RWPE2 (cell line): ENCODE data around the gene GDF2.

Source experiments
- ATAC-seq: fragments of 200-7000 bp; cut with Tn5 transposase; 3 replicates; pipeline ENCODE4 v1.9.1; 2021; ENCODE audit warnings: low read depth
- DNase-seq: peaks from one replicate; pipeline ENCODE4 v3.0.0-alpha.2; 2020; ENCODE audit warnings: low spot score
- H3K27ac ChIP-seq: fragments of 450-650 bp; 2 replicates; pipeline ENCODE4 v1.5.1; 2017; ENCODE audit warnings: mild to moderate bottlenecking; ENCODE audit not compliant: poor library complexity, severe bottlenecking
- H3K27me3 ChIP-seq: fragments of 250-450 bp; sonication (Bioruptor Pico); 2 replicates; pipeline ENCODE4 v1.5.1; 2021; ENCODE audit warnings: mild to moderate bottlenecking, moderate library complexity; ENCODE audit not compliant: insufficient read depth, poor library complexity, severe bottlenecking
- H3K36me3 ChIP-seq: fragments of 250-450 bp; sonication (Bioruptor Pico); 2 replicates; pipeline ENCODE4 v1.5.1; 2020; ENCODE audit warnings: low read depth, mild to moderate bottlenecking, moderate library complexity
- H3K4me1 ChIP-seq: fragments of 250-450 bp; sonication (Bioruptor Pico); 2 replicates; pipeline ENCODE4 v1.5.1; 2021; ENCODE audit warnings: mild to moderate bottlenecking, moderate library complexity; ENCODE audit not compliant: insufficient read depth, poor library complexity, severe bottlenecking
- H3K4me3 ChIP-seq: fragments of 250-450 bp; sonication (Bioruptor Pico); 2 replicates; pipeline ENCODE4 v1.5.1; 2021; ENCODE audit warnings: mild to moderate bottlenecking, moderate library complexity; ENCODE audit not compliant: severe bottlenecking
- H3K9me3 ChIP-seq: fragments of 250-450 bp; sonication (Bioruptor Pico); 2 replicates; pipeline ENCODE4 v1.5.1; 2021; ENCODE audit warnings: mild to moderate bottlenecking, moderate library complexity; ENCODE audit not compliant: severe bottlenecking
- TF ChIP-seq, protein P1 (sequence below): fragments of 450-650 bp; IDR thresholded peaks from one replicate; pipeline ENCODE4 v1.5.1; 2017; ENCODE audit warnings: mild to moderate bottlenecking, moderate library complexity; ENCODE audit not compliant: poor library complexity, severe bottlenecking

GDF2 gene

DNA sequence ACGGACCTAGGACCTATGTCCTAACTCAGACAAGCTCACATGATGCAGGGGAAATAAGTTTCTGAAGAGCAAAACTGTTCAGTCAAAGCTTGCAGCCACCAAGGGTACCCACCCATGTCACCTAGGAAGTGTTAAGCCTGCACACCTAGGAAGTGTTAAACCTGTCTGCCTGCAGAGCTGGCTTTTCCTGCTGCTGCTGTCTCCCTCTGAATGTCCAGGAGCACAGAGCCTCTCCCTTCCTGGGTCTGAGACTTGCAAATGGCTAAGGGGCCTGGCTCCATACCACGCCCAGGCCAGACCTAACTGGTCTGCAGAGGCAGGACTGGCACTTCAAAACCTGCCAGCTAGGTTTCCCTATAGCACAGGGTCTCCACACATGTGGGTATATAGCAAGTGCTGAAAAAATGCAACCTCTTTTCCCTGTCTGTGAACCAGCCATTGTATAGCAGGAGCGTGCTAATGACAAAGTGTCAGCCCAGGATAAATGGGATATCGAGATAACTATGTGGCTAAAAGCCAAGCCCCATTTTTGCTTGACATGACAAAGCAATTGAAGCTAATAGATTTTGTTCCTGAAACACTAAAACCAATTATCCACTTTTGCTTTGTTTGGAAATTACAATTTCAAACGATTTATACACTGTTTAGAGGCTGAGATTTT is 1.5 kb downstream of the GDF2 start:
- H3K27ac ChIP-seq: no peak overlapping the region
- H3K4me1 ChIP-seq: no peaks in the 10 kb centered on the region
- DNase-seq (no peak), ATAC-seq (peak; percentile 19; the same call in 1 of the 3 replicates)
- no peak overlapping the region for H3K4me3 ChIP-seq
- H3K27me3 ChIP-seq: no peaks in the 10 kb centered on the region
- H3K36me3 ChIP-seq: no peaks in the 10 kb centered on the region
- H3K9me3 ChIP-seq: no peaks in the 10 kb centered on the region
- TF ChIP-seq, protein P1, sequence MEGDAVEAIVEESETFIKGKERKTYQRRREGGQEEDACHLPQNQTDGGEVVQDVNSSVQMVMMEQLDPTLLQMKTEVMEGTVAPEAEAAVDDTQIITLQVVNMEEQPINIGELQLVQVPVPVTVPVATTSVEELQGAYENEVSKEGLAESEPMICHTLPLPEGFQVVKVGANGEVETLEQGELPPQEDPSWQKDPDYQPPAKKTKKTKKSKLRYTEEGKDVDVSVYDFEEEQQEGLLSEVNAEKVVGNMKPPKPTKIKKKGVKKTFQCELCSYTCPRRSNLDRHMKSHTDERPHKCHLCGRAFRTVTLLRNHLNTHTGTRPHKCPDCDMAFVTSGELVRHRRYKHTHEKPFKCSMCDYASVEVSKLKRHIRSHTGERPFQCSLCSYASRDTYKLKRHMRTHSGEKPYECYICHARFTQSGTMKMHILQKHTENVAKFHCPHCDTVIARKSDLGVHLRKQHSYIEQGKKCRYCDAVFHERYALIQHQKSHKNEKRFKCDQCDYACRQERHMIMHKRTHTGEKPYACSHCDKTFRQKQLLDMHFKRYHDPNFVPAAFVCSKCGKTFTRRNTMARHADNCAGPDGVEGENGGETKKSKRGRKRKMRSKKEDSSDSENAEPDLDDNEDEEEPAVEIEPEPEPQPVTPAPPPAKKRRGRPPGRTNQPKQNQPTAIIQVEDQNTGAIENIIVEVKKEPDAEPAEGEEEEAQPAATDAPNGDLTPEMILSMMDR: no peak

DNA sequence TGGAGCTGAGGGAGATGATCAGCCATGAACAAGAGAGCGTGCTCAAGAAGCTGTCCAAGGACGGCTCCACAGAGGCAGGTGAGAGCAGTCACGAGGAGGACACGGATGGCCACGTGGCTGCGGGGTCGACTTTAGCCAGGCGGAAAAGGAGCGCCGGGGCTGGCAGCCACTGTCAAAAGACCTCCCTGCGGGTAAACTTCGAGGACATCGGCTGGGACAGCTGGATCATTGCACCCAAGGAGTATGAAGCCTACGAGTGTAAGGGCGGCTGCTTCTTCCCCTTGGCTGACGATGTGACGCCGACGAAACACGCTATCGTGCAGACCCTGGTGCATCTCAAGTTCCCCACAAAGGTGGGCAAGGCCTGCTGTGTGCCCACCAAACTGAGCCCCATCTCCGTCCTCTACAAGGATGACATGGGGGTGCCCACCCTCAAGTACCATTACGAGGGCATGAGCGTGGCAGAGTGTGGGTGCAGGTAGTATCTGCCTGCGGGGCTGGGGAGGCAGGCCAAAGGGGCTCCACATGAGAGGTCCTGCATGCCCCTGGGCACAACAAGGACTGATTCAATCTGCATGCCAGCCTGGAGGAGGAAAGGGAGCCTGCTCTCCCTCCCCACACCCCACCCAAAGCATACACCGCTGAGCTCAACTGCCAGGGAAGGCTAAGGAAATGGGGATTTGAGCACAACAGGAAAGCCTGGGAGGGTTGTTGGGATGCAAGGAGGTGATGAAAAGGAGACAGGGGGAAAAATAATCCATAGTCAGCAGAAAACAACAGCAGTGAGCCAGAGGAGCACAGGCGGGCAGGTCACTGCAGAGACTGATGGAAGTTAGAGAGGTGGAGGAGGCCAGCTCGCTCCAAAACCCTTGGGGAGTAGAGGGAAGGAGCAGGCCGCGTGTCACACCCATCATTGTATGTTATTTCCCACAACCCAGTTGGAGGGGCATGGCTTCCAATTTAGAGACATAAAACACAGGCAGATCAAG is 3.3 kb downstream of the GDF2 start:
- Histone ChIP-seq H3K27ac (no peak overlapping the region), H3K27me3 (no peaks in the 10 kb centered on the region), H3K4me1 (no peaks in the 10 kb centered on the region), H3K9me3 (no peaks in the 10 kb centered on the region), H3K36me3 (no peaks in the 10 kb centered on the region), H3K4me3 (no peak overlapping the region)
- DNase-seq (peak; percentile 36), ATAC-seq (no peak)
- TF ChIP-seq, protein P1: no peak

DNA sequence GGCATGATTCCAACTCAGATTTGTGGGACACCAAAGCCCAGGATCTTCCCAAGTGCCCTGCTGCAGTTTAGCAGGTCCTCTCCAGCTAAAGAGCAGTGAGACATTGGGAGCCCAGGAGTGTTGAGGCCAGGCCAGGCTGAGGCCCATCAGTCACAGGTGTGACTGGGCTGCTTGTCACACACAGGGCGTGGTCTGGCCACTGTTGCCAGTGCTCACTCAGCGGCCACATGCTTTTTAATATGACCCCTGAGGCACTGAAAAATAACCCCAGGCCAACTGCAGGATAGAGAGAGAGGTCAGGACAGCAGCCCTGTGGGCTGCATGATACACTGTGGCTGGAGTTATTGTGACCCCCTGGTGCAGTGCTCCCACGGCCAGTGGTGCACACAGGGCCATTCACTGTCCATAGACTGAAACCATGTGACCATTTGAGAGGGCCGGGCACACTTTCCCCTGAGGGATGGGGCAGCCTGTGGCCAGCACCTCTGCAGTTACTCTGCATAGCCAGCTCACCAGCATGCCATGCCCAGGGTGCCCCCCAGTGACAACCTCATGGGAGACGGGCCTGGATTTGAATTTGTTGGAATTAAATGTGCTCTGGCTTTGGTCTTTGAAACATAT is 4.2 kb downstream of the GDF2 start:
- TF ChIP-seq, protein P1: no peak
- no peak for ATAC-seq
- Histone ChIP-seq H3K36me3 (no peaks in the 10 kb centered on the region), H3K27me3 (no peaks in the 10 kb centered on the region), H3K4me3 (no peak overlapping the region), H3K27ac (no peak overlapping the region), H3K4me1 (no peaks in the 10 kb centered on the region), H3K9me3 (no peaks in the 10 kb centered on the region)
- peak; percentile 23 for DNase-seq

DNA sequence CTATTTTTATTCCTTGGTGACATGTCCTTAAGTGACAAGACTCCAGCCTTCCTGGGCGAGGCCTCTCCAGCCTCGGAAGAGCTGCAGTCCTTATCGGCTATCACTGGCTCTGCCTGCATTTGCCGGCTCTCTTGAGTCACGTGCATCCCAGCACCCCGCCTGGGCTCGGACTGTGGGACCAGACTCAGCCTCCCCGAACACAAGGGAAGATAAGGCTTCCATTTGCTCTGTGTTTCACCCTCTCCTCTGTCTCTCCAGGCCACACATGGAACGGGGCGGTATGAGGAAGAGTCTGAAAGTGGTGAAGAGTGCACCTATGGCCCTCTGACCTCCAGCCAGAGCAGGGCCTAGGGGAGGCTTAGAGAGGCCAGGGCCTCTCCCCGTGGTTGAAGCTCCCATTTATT is 4.7 kb downstream of the GDF2 start:
- ATAC-seq: no peak
- TF ChIP-seq, protein P1: no peak
- peak; percentile 14 for DNase-seq
- H3K9me3 ChIP-seq: no peaks in the 10 kb centered on the region
- no peaks in the 10 kb centered on the region for H3K27me3 ChIP-seq
- no peak overlapping the region for H3K4me3 ChIP-seq
- no peaks in the 10 kb centered on the region for H3K36me3 ChIP-seq
- no peaks in the 10 kb centered on the region for H3K4me1 ChIP-seq
- H3K27ac ChIP-seq: no peak overlapping the region
